Tibial nerve (tissue), 4 donors: ENCODE data around the gene TOMM70. TPM values are rescaled to one million over a fixed set of nuclear protein-coding genes. Genes with fewer than 3 reads are reported as not detected.

Experiments used
- DNase-seq, 2 donors: peaks; one replicate each; pipeline ENCODE4 v3.0.0-alpha.2; 2019; ENCODE audit warnings: low spot score in 2 of 2
- H3K27ac ChIP-seq, 4 donors: fragments of 200-600 bp; sonication (generic) in 3 of 4; one replicate each; pipeline ENCODE4 v1.5.1; 2017 to 2019; ENCODE audit warnings: mild to moderate bottlenecking in 1 of 4
- H3K27me3 ChIP-seq, 2 donors: fragments of 200-600 bp; sonication (generic) in 1 of 2; one replicate each; pipeline versions ENCODE4 v1.5.1 to v1.6.0; 2017 to 2019
- H3K36me3 ChIP-seq, 3 donors: fragments of 200-600 bp; sonication (generic); one replicate each; pipeline ENCODE4 v1.5.1; 2018 to 2019
- H3K4me1 ChIP-seq, 4 donors: fragments of 200-600 bp; sonication (generic) in 3 of 4; one replicate each; pipeline ENCODE4 v1.5.1; 2017 to 2019
- H3K4me3 ChIP-seq, 4 donors: fragments of 200-600 bp; sonication (generic) in 3 of 4; one replicate each; pipeline ENCODE4 v1.5.1; 2017 to 2019; ENCODE audit warnings: mild to moderate bottlenecking in 1 of 4, moderate library complexity in 1 of 4
- H3K9me3 ChIP-seq, 4 donors: fragments of 200-600 bp; sonication (generic) in 3 of 4; one replicate each; pipeline ENCODE4 v1.5.1; 2017 to 2019
- EP300 ChIP-seq, 2 donors: sonication (generic); formaldehyde crosslinking; IDR thresholded peaks; one replicate each; pipeline ENCODE4 v1.6.1; 2017; ENCODE audit warnings: antibody characterized with exemption in 2 of 2, mild to moderate bottlenecking in 1 of 2
- POLR2A ChIP-seq, 2 donors: fragments of 450-650 bp; IDR thresholded peaks; one replicate each; pipeline ENCODE4 v1.6.1; 2017; ENCODE audit warnings: antibody characterized with exemption in 2 of 2, mild to moderate bottlenecking in 2 of 2, moderate library complexity in 2 of 2
- WGBS, 2 donors: methylation state at CpG; one replicate each; pipeline ENCODE4 v1.1.5; 2018; 5-methylcytosine and 5-hydroxymethylcytosine counted together
- total RNA-seq, 4 donors: library from RNA; depleted of rRNA; stranded (reverse); fragments of >200 nt; gene quantifications; one replicate each; pipeline ENCODE4 v1.1.0, GENCODE V29; 2016
- TF ChIP-seq, protein P1 (sequence below), 5 experiments: fragments of 200-600 bp in 3 of 5; fragments of 450-650 bp in 2 of 5; sonication (generic) in 3 of 5; IDR thresholded peaks; one replicate each; pipeline ENCODE4 v1.5.1; 2016 to 2019; ENCODE audit warnings: antibody characterized with exemption in 5 of 5, mild to moderate bottlenecking in 3 of 5, moderate library complexity in 2 of 5

The TOMM70 gene
- total RNA-seq, 4 donors from 2014 or later, result 32.7 to 42.6 (median 38.7) TPM

- Histone ChIP-seq H3K9me3 (no peaks in the 10 kb centered on the region), H3K4me1 (peaks cover 0 to 70% (median 30%) of the 10 kb centered on the region in 4 donors), H3K27me3 (no peaks in the 10 kb centered on the region), H3K36me3 (no peaks in the 10 kb centered on the region), H3K27ac (peak overlapping the region in 1 of 4 donors; percentile 94), H3K4me3 (peak overlapping the region; percentile 79 to 100 (median 92))
- no peak for DNase-seq
- 37 to 42% methylated on average over 9 of the region's 9 CpGs for WGBS, 2 donors
- TF ChIP-seq, protein P1, sequence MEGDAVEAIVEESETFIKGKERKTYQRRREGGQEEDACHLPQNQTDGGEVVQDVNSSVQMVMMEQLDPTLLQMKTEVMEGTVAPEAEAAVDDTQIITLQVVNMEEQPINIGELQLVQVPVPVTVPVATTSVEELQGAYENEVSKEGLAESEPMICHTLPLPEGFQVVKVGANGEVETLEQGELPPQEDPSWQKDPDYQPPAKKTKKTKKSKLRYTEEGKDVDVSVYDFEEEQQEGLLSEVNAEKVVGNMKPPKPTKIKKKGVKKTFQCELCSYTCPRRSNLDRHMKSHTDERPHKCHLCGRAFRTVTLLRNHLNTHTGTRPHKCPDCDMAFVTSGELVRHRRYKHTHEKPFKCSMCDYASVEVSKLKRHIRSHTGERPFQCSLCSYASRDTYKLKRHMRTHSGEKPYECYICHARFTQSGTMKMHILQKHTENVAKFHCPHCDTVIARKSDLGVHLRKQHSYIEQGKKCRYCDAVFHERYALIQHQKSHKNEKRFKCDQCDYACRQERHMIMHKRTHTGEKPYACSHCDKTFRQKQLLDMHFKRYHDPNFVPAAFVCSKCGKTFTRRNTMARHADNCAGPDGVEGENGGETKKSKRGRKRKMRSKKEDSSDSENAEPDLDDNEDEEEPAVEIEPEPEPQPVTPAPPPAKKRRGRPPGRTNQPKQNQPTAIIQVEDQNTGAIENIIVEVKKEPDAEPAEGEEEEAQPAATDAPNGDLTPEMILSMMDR (IDR thresholded peaks at IDR 0.05), result no peak
- no peak for TF ChIP-seq EP300 (IDR thresholded peaks at IDR 0.05)
- TF ChIP-seq POLR2A (IDR thresholded peaks at IDR 0.05), result no peak
Measured at GRCh38 chr3:100399341-100400071, 1.4 kb downstream of the TOMM70 start.

DNA sequence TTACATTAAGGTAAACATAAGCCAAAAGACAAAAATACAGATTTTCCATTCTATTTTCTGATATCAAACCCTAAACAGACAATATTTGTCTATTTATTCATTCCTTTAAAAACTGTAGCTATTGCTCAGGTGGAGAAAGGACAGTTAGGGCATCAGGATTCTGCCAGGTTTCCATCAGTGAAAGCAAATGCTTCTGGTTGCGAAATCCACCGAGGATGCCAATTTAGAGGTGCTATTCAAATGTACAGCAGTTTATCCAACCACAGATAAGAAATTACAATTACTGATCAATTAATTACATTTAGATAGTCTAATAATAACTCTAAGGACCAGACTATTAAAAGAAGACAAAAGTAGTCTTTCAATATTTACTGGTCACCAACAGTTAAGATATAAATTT lies 3.9 kb downstream of the TOMM70 start:
- Histone ChIP-seq H3K4me3 (no peak overlapping the region), H3K27ac (no peak overlapping the region), H3K36me3 (no peaks in the 10 kb centered on the region), H3K4me1 (peaks cover 0 to 49% (median 13%) of the 10 kb centered on the region in 4 donors), H3K27me3 (no peaks in the 10 kb centered on the region), H3K9me3 (no peaks in the 10 kb centered on the region)
- TF ChIP-seq, protein P1 (IDR thresholded peaks at IDR 0.05), result no peak
- TF ChIP-seq POLR2A (IDR thresholded peaks at IDR 0.05), result no peak
- no peak for TF ChIP-seq EP300 (IDR thresholded peaks at IDR 0.05)
- no peak for DNase-seq
- 86 to 87% methylated on average over 2 of the region's 2 CpGs for WGBS, 2 donors

DNA sequence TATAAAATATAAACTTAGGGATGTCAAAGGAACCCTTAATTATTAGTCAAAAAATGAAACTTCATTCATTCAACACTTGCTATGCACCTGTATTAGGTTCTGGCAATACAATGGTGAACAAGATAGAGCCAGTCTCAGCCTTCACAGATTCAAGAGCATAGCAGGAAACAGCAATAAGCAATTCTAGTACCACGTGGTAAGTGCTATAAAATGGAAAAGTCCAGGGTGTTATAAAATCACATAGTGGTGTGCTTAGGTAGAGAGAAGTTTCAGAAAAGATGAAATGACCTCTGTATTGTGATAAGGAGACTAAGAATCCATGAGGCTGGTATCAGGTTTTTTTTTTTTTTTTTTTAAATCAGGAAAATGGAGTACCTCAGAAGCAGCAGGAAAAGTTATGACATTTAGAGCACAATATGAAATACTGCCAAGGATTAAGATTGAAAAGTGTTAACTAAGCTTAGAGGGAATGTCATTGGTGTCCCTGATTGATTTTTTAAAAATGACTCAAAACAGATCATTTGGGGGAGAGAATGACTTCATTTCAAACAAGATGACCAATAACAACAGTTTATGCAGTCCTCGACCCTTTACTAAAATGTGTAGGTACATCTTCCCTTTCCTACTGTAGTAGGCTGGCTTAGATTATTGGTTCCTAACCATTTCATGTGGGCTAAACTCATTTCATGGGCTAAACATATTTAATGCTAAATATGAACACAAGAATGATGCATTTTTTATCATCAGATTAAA lies 5.0 kb downstream of the TOMM70 start:
- no peak for TF ChIP-seq EP300 (IDR thresholded peaks at IDR 0.05)
- no peak for TF ChIP-seq POLR2A (IDR thresholded peaks at IDR 0.05)
- TF ChIP-seq, protein P1 (IDR thresholded peaks at IDR 0.05), result no peak
- DNase-seq, result no peak
- no peak overlapping the region for H3K27ac ChIP-seq
- H3K4me1 ChIP-seq, result peaks cover 0 to 47% (median 12%) of the 10 kb centered on the region in 4 donors
- peaks cover 0 to under 1% (median 0%) of the 10 kb centered on the region in 3 donors for H3K36me3 ChIP-seq
- no peak overlapping the region for H3K4me3 ChIP-seq
- H3K9me3 ChIP-seq, result no peaks in the 10 kb centered on the region
- 63 to 64% methylated on average over 2 of the region's 2 CpGs for WGBS, 2 donors
- H3K27me3 ChIP-seq, result no peaks in the 10 kb centered on the region

GRCh38 chr3:100389025-100389424 lies 11.9 kb downstream of the TOMM70 start:
- DNase-seq, result no peak
- H3K27ac ChIP-seq, result no peak overlapping the region
- TF ChIP-seq EP300 (IDR thresholded peaks at IDR 0.05), result no peak
- TF ChIP-seq POLR2A (IDR thresholded peaks at IDR 0.05), result no peak
- TF ChIP-seq, protein P1 (IDR thresholded peaks at IDR 0.05), result no peak
- H3K36me3 ChIP-seq, result peaks cover 0 to 42% (median 0%) of the 10 kb centered on the region in 3 donors
- peaks cover 0 to 13% (median 0%) of the 10 kb centered on the region in 4 donors for H3K9me3 ChIP-seq
- H3K27me3 ChIP-seq, result no peaks in the 10 kb centered on the region
- no peak overlapping the region for H3K4me3 ChIP-seq
- 100% methylated on average over 1 of the region's 1 CpG for WGBS, 2 donors
- peaks cover 0 to 9% (median 2%) of the 10 kb centered on the region in 4 donors for H3K4me1 ChIP-seq
